HG02981 (cell line): ENCODE measurements around the gene DIP2C.

Experiments used
- ATAC-seq: cut with Tn5 transposase; IDR thresholded peaks from one replicate; pipeline ENCODE4 v1.9.1; 2021; ENCODE audit warnings: mild to moderate bottlenecking, moderate library complexity; ENCODE audit not compliant: unreplicated experiment

The DIP2C gene

DNA sequence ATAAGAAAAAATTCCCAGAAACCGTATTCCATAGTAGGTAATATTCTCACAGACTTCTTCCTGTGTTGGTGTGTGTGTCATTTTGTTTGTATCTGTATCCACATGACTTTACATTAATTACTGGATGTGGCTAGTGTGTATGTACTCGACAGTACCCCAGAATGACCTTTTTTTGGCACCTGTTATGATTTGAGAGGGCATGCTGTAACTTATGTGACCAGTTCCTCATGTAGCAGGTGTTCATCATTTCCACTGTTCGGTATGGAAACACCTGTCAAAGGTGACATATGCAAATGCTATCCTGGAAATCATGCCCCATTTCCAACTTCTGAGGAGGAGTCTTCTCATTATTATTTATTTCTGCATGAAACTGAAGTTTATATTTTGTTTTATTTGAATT lies 464.9 kb downstream of the DIP2C start:
- no peak for ATAC-seq
